Activated T-helper 2 cell treated with anti-CD3 and anti-CD28 coated beads, Interferon-gamma antibody, Interleukin-2, Interleukin-4, amounts not matched to agents 10 μg/mL and 5 μg/mL and 100 μg/mL, durations not matched to agents 14 hours and 24 hours and 36 hours (primary cell): ENCODE data around the gene FADS6. TPM values are rescaled to one million over a fixed set of nuclear protein-coding genes. Genes with fewer than 3 reads are reported as not detected.

Experiments
- DNase-seq: peaks from one replicate; pipeline ENCODE4 v3.0.0; 2021; ENCODE audit warnings: low spot score
- H3K27ac Mint-ChIP-seq: one replicate; pipeline ENCODE4 v1.8.0; 2021; ENCODE audit warnings: mixed read lengths
- H3K27me3 Mint-ChIP-seq: one replicate; pipeline ENCODE4 v1.8.0; 2021; ENCODE audit warnings: low read depth, mixed read lengths
- H3K36me3 Mint-ChIP-seq: one replicate; pipeline ENCODE4 v1.8.0; 2021; ENCODE audit warnings: low read depth, mixed read lengths
- H3K4me1 Mint-ChIP-seq: one replicate; pipeline ENCODE4 v1.8.0; 2021; ENCODE audit warnings: low read depth, mixed read lengths
- H3K4me3 Mint-ChIP-seq: one replicate; pipeline ENCODE4 v1.8.0; 2021; ENCODE audit warnings: low read depth, mild to moderate bottlenecking, moderate library complexity, mixed read lengths
- H3K9me3 Mint-ChIP-seq: one replicate; pipeline ENCODE4 v1.8.0; 2021; ENCODE audit warnings: mixed read lengths
- intact Hi-C: fragments of 100-400 bp; cut with micrococcal nuclease; formaldehyde crosslinking; loops from one replicate; pipeline ENCODE4 v1.15.1; 2023
- total RNA-seq: library from RNA; stranded (reverse); gene quantifications from 2 replicates; pipeline ENCODE4 v1.2.3, GENCODE V29; 2022

The FADS6 gene
- total RNA-seq, 1 donor from 2014 or later = not detected

GRCh38 chr17:74864866-74865395 lies 28.5 kb downstream of the FADS6 start:
- Mint-ChIP-seq H3K4me3 (no peak overlapping the region), H3K9me3 (no peaks in the 10 kb centered on the region), H3K36me3 (peaks cover 12% of the 10 kb centered on the region), H3K27ac (no peak overlapping the region), H3K27me3 (peaks cover 11% of the 10 kb centered on the region), H3K4me1 (peaks cover 3% of the 10 kb centered on the region)
- intact Hi-C loops = loop anchor here (2.0 kb wide), 2 partner anchors 120 to 208 kb away; no protein-coding TSS in a partner anchor
- DNase-seq = peak; percentile 61

DNA sequence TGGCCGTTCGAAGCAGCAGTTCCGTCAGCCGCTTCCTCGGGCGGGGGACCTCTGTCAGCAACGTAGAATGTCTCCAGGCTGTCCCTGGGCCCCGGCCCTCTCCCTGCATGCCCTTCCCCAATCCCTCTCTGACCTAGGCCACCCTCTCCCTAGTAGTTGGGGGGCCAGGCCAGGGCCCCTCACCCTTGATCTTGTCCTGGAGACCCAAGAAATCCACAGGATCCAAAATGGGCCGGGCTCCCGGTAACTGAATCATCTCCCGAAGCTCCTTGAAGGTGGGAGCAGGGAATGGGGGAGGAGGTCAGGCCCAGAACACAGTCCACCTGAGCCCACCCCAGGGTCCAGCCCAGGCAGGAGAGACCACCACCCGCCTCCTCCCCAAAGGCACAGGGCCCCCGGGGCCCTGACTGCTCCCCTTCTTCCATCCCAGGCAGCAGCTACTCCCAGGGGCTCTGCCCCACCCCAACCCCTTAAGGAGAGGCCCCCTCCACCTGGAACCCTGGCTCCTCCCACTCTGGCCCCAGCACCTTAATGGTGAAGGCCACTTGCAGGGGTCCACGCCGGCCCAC lies 29.1 kb downstream of the FADS6 start:
- Mint-ChIP-seq H3K4me3 (no peak overlapping the region), H3K27ac (no peak overlapping the region), H3K4me1 (peaks cover 3% of the 10 kb centered on the region), H3K9me3 (no peaks in the 10 kb centered on the region), H3K27me3 (peaks cover 12% of the 10 kb centered on the region), H3K36me3 (peaks cover 12% of the 10 kb centered on the region)
- intact Hi-C loops = loop anchor here (2.0 kb wide), 2 partner anchors 120 to 208 kb away; no protein-coding TSS in a partner anchor
- no peak for DNase-seq

- Mint-ChIP-seq H3K27me3 (peaks cover 19% of the 10 kb centered on the region), H3K4me3 (no peak overlapping the region), H3K27ac (no peak overlapping the region), H3K36me3 (peaks cover 12% of the 10 kb centered on the region), H3K4me1 (peaks cover 3% of the 10 kb centered on the region), H3K9me3 (no peaks in the 10 kb centered on the region)
- no peak for DNase-seq
- intact Hi-C loops = loop anchor here (2.0 kb wide), 2 partner anchors 119 to 207 kb away; no protein-coding TSS in a partner anchor
Measured at GRCh38 chr17:74863420-74864296, 29.8 kb downstream of the FADS6 start.

GRCh38 chr17:74862919-74863318 lies 30.5 kb downstream of the FADS6 start:
- DNase-seq = no peak
- Mint-ChIP-seq H3K27me3 (peaks cover 23% of the 10 kb centered on the region), H3K4me3 (no peak overlapping the region), H3K9me3 (no peaks in the 10 kb centered on the region), H3K27ac (no peak overlapping the region), H3K4me1 (peaks cover 3% of the 10 kb centered on the region), H3K36me3 (peaks cover 12% of the 10 kb centered on the region)
- intact Hi-C loops = loop anchor here (1.0 kb wide), 1 partner anchor 72 kb away; no protein-coding TSS in a partner anchor

DNA sequence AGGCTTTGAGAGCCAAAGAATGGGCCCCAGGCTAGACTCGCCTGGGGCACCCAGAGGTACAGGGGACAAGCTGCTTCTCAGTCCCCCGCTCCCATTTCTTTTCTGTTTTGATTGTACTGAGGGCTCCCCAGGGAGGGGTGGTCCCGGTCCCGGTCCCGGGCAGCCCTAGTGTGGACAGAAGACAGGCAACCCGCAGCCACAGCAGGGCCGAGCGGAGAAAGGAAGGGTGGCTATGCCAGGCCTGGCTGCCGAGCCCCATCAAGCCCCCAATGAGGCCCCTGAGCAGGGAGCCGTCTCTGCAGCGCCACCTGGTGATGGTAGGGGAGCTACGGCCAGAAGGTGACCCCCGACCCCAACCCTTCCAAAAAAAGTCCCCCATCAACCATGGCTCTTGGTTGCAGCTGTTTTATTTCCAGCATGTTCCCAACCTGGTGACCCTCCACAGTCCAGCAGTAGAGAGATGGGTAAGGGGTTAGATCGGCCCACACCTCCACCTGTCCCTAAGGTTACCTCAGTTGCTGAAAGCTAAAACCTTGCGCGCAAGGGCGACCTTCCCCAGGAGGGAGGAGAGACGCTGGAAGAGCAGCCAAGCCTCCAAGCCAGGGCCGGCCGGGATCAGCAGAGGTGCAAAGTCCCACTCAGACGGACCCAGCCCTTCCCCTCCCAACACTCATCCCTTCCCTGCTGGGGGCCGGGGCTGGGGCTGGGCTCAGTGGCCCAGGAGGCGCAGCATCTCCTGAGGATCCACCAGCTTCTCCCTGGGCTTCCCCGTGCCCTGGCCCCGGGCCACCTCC lies 31.1 kb downstream of the FADS6 start:
- H3K4me3 Mint-ChIP-seq = peak overlapping the region; percentile 13
- peaks cover 3% of the 10 kb centered on the region for H3K4me1 Mint-ChIP-seq
- intact Hi-C loops = loop anchor here (1.0 kb wide), 1 partner anchor 71 kb away; no protein-coding TSS in a partner anchor
- H3K27me3 Mint-ChIP-seq = peaks cover 28% of the 10 kb centered on the region
- H3K27ac Mint-ChIP-seq = no peak overlapping the region
- peak; percentile 56 for DNase-seq
- no peaks in the 10 kb centered on the region for H3K9me3 Mint-ChIP-seq
- peaks cover 12% of the 10 kb centered on the region for H3K36me3 Mint-ChIP-seq

- H3K27ac Mint-ChIP-seq = no peak overlapping the region
- peaks cover 35% of the 10 kb centered on the region for H3K27me3 Mint-ChIP-seq
- peaks cover 12% of the 10 kb centered on the region for H3K36me3 Mint-ChIP-seq
- H3K4me1 Mint-ChIP-seq = peaks cover 3% of the 10 kb centered on the region
- no peaks in the 10 kb centered on the region for H3K9me3 Mint-ChIP-seq
- intact Hi-C loops = loop anchor here (1.0 kb wide), 1 partner anchor 70 kb away; no protein-coding TSS in a partner anchor
- DNase-seq = no peak
- no peak overlapping the region for H3K4me3 Mint-ChIP-seq
Measured at GRCh38 chr17:74861662-74862107, 31.7 kb downstream of the FADS6 start.

DNA sequence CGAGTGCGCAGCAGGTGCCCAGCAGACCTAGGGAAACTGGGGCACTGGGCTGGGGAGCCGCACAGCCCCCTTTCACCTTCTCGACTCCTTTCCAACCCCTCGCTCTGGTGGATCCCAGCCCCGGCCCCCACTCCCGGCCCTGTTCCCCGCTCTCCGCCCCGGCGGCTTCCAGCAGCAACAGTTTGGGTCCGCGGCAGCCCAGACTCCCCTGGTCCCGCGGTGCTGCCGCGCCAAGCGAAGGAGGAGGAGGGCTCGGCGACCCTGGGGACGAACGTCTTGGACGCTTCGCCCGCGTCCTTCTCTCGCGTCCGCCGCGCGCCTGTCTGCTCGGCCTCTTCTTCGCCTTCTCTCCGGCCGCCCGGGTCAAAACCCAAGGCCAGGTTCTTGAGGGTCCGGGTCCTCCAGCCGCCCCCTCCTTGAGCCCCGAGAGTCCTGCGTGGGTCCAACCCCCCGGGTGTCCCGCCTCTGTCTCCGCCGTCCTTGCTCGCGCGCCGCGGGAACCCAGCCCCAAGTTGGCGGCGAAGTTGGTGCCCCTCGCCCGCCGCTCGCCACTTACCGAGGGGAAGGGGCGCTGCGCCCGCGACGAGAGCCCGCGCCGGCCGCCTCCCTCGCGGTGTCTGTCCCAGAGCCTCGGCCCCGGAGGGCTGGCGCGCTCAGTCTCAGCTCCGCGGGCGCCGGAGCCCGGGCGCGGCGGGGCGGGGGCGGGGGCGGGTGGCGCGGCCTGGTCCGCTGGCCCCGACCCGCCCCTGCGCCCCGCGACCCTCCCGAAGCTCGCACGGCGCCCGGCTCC lies 32.4 kb downstream of the FADS6 start:
- no peak overlapping the region for H3K4me3 Mint-ChIP-seq
- no peak for DNase-seq
- H3K27ac Mint-ChIP-seq = no peak overlapping the region
- H3K36me3 Mint-ChIP-seq = peaks cover 12% of the 10 kb centered on the region
- intact Hi-C loops = no loop called here
- H3K27me3 Mint-ChIP-seq = peaks cover 40% of the 10 kb centered on the region
- no peaks in the 10 kb centered on the region for H3K9me3 Mint-ChIP-seq
- H3K4me1 Mint-ChIP-seq = peaks cover 3% of the 10 kb centered on the region

- Mint-ChIP-seq H3K9me3 (no peaks in the 10 kb centered on the region), H3K27me3 (peaks cover 45% of the 10 kb centered on the region), H3K36me3 (peaks cover 12% of the 10 kb centered on the region), H3K4me1 (peaks cover 3% of the 10 kb centered on the region), H3K4me3 (no peak overlapping the region), H3K27ac (no peak overlapping the region)
- intact Hi-C loops = no loop called here
- no peak for DNase-seq
Measured at GRCh38 chr17:74860229-74860871, 33.1 kb downstream of the FADS6 start.

DNA sequence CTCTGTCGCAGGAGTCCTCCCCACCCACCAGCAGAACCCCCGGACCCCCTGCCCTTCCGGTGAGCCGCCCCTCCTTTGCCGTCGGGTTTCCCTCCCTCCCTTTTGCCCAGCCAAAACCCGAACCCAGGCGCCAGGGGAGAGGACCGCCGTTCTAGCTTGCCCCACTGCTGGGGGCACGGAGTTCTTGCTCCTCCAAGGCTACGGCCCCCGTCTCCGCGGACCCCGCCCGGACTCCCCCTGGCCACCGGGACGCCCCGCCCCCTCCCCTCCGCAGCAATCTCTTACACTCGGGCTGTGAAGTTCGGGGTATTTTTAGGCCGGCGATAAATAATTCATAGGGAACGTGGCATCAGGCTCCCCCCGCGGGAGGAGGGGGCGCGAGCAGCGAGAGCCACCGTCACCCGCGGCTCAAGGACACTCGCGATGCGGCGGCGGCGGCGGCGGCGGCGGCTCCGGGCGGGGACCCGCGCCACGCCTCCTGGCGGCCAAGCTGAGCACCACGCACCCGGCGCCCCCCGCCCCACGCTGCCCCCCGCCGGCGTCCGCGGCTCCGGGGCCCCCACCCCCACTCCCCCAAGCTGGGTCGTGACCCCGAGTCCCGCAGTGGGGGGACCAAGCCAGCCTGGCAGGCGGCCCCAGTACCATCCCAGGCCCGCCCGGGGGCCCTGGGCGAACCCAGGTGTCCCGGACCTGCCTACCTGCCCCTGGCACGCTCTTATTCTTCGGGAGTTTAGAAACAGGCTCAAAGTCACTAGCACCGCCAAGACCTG lies 33.8 kb downstream of the FADS6 start, which contains the start of gene GRIN2C:
Gene GRIN2C, minus strand, starts transcription at position 427 of the 770 bp plus-strand sequence. CDS start 4,793 bp downstream, outside the sequence.
- intact Hi-C loops = no loop called here
- Mint-ChIP-seq H3K36me3 (peaks cover 5% of the 10 kb centered on the region), H3K4me3 (no peak within 1 kb of the TSS), H3K4me1 (peaks cover 3% of the 10 kb centered on the region), H3K27me3 (peaks cover 49% of the 10 kb centered on the region), H3K9me3 (no peaks in the 10 kb centered on the region), H3K27ac (no peak within 1 kb of the TSS)
- DNase-seq = no peak

DNA sequence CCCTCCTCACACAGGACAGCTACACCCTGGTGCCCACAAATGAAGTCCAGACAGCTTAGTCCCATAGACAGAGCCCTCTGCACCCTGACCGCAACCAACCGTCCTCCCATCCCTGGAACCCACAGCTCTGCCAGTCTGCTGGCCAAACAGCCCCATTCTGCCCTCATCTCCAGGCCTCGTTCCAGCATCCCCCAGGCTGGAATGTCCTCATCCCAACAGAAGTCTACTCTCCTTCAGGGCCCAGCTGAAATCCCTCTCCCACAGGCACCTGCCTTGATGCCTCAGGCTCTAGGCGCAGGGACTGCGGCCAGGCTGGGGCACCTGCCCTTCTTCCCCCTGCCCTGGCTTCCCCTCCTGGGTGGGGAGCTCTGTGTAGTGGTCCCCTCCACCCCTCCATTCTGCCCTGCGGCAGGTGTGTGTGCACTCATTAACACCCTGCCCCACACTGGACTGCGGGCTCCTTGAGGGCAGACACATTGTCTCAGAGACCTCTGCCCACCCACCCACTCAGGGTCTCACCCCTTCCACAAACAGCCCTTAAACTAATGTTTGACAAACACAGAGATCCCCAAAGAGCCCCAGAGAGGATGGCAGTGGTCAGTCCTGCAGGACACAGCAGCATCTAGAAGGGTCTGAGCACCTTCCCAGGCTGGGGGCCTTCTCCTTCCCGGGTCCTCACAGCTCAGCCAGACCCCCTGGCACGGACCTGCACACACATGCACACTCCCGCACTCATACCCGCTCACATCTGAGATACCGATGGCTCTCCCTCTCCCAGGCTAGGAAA lies 34.6 kb downstream of the FADS6 start:
- DNase-seq = no peak
- peaks cover 5% of the 10 kb centered on the region for H3K36me3 Mint-ChIP-seq
- H3K4me3 Mint-ChIP-seq = no peak overlapping the region
- intact Hi-C loops = no loop called here
- peaks cover 3% of the 10 kb centered on the region for H3K4me1 Mint-ChIP-seq
- no peak overlapping the region for H3K27ac Mint-ChIP-seq
- no peaks in the 10 kb centered on the region for H3K9me3 Mint-ChIP-seq
- peaks cover 54% of the 10 kb centered on the region for H3K27me3 Mint-ChIP-seq
